ENCODE measurements around the gene PSORS1C2. TPM values are rescaled to one million over a fixed set of nuclear protein-coding genes. Genes with fewer than 3 reads are reported as not detected.

The PSORS1C2 gene
- total and polyA plus RNA-seq, 2 experiments from 2014 or later, result not detected

DNA sequence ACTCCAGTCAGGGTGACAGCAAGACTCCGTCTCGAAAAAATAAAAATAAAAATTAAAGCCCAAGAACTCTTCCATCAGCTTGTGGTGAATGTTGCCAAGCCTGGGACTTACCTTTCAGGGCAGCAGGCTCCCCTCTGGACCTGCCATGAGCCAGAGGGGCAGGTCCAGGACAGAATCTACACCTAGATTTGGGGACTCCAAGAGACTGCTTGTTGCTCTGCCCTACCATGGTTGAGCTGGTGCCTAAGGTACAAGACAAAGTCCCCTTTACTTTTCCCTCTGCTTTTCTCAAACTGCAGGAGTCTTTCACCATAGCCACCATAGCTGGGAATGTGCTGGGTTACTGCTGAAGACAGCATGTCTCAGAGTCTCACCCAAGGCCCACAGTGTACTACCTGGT is 35.7 kb downstream of the PSORS1C2 start:
- DNase-seq, result no peak
- H3K4me1 ChIP-seq (ENCODE audit: insufficient read depth), result no peaks in the 10 kb centered on the region
- H3K27ac ChIP-seq, result no peak overlapping the region
- 82 to 95% methylated on average over 2 of the region's 2 CpGs for WGBS, 2 experiments (ENCODE audit: low coverage in 1 of 2, low lambda C conversion rate in 2 of 2, missing lambda C conversion rate in 2 of 2)
- H2AFZ ChIP-seq, result no peak overlapping the region
- no peak overlapping the region for H3K9ac ChIP-seq
- no peaks in the 10 kb centered on the region for H3K79me2 ChIP-seq (ENCODE audit: insufficient read depth)
- no peaks in the 10 kb centered on the region for H3F3A ChIP-seq (ENCODE audit: insufficient read depth)
- no peak for TF ChIP-seq EZH2 (IDR thresholded peaks at IDR 0.05; ENCODE audit: insufficient read depth, poor library complexity, severe bottlenecking)
- no peak for TF ChIP-seq EZH2phosphoT487 (IDR thresholded peaks at IDR 0.05; ENCODE audit: insufficient read depth, low read depth)
- no peaks in the 10 kb centered on the region for H3K36me3 ChIP-seq (ENCODE audit: low read depth)
- H3K4me3 ChIP-seq, result no peak overlapping the region
- H3K27me3 ChIP-seq (replicated peaks; ENCODE audit: insufficient read depth), result no peaks in the 10 kb centered on the region
- no peaks in the 10 kb centered on the region for H3K9me3 ChIP-seq (ENCODE audit: low read depth)
- H4K20me1 ChIP-seq (ENCODE audit: insufficient read depth), result no peaks in the 10 kb centered on the region
- H3K4me2 ChIP-seq (ENCODE audit: unreplicated experiment), result no peak overlapping the region
- H3K9me2 ChIP-seq (ENCODE audit: insufficient read depth), result no peaks in the 10 kb centered on the region
- in situ Hi-C loops (cut with MboI), result no loop called here

DNA sequence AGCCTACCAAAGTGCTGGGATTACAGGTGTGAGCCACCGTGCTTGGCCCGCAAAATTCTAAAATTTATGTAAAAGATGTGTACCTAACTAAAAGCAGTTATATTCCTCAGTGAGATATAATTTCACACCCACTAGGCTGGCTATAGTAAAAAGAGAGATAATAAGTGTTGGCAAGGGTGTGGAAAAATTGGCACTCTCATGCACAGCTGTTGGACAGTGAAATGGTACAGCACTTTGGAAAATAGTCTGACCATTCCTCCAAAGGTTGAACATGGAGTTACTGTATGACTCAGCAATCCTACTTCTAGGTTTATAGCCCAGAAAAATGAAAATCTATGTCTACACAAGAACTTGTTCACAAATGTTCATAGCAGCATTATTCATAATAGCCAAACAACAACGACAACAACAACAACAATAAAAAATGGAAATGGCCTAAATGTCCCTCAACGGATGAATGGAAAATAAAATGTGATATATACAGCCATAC is 40.4 kb downstream of the PSORS1C2 start:
- no peaks in the 10 kb centered on the region for H3K9me3 ChIP-seq (ENCODE audit: low read depth)
- DNase-seq, result no peak
- in situ Hi-C loops (cut with MboI), result loop anchor here (25.0 kb wide), 1 partner anchor 361 kb away; the partner anchor contains the start of genes FLOT1 and IER3
- H3K4me2 ChIP-seq (ENCODE audit: unreplicated experiment), result no peak overlapping the region
- TF ChIP-seq EZH2 (IDR thresholded peaks at IDR 0.05; ENCODE audit: insufficient read depth, poor library complexity, severe bottlenecking) (no peak), EZH2phosphoT487 (IDR thresholded peaks at IDR 0.05; ENCODE audit: insufficient read depth, low read depth) (no peak)
- no peak overlapping the region for H2AFZ ChIP-seq
- no peak overlapping the region for H3K9ac ChIP-seq
- H3K9me2 ChIP-seq (ENCODE audit: insufficient read depth), result no peaks in the 10 kb centered on the region
- no peak overlapping the region for H3K27ac ChIP-seq
- no peaks in the 10 kb centered on the region for H3K27me3 ChIP-seq (replicated peaks; ENCODE audit: insufficient read depth)
- no peak overlapping the region for H3K4me3 ChIP-seq
- H4K20me1 ChIP-seq (ENCODE audit: insufficient read depth), result no peaks in the 10 kb centered on the region
- H3K36me3 ChIP-seq (ENCODE audit: low read depth), result no peaks in the 10 kb centered on the region
- H3K4me1 ChIP-seq (ENCODE audit: insufficient read depth), result peaks cover 4% of the 10 kb centered on the region; the same call in 1 of the 2 replicates
- H3K79me2 ChIP-seq (ENCODE audit: insufficient read depth), result no peaks in the 10 kb centered on the region
- WGBS, 2 experiments (ENCODE audit: low coverage in 1 of 2, low lambda C conversion rate in 2 of 2, missing lambda C conversion rate in 2 of 2), result 71% methylated on average over 4 of the region's 4 CpGs
- no peaks in the 10 kb centered on the region for H3F3A ChIP-seq (ENCODE audit: insufficient read depth)

DNA sequence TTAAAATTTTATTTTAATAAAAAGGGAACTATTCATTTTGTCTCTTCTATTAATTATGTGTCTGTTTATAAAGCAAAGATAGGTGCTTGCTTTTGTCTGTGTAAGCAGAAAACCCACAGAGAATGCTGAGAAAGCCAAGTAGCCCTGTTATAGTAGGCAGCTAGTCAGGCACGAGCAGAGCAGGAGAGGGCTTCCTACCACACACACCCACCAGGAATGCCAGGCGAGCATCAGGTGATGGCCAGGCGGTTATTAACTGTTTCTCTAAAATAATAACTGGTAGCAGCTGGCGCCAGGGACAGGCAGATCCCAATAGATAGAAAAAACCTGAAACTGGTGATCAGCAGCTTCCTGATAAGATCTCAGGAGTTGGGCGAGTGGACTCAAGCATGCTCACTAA is 42.2 kb downstream of the PSORS1C2 start:
- H3K9me3 ChIP-seq (ENCODE audit: low read depth), result no peaks in the 10 kb centered on the region
- H3K36me3 ChIP-seq (ENCODE audit: low read depth), result no peaks in the 10 kb centered on the region
- no peaks in the 10 kb centered on the region for H3F3A ChIP-seq (ENCODE audit: insufficient read depth)
- H3K9ac ChIP-seq, result no peak overlapping the region
- DNase-seq, result no peak
- no peak overlapping the region for H3K4me2 ChIP-seq (ENCODE audit: unreplicated experiment)
- no peak overlapping the region for H2AFZ ChIP-seq
- peaks cover 4% of the 10 kb centered on the region; the same call in 1 of the 2 replicates for H3K4me1 ChIP-seq (ENCODE audit: insufficient read depth)
- H3K27ac ChIP-seq, result no peak overlapping the region
- 72 to 81% methylated on average over 5 of the region's 5 CpGs for WGBS, 2 experiments (ENCODE audit: low coverage in 1 of 2, low lambda C conversion rate in 2 of 2, missing lambda C conversion rate in 2 of 2)
- no peaks in the 10 kb centered on the region for H3K9me2 ChIP-seq (ENCODE audit: insufficient read depth)
- in situ Hi-C loops (cut with MboI), result loop anchor here (25.0 kb wide), 1 partner anchor 359 kb away; the partner anchor contains the start of genes FLOT1 and IER3
- H4K20me1 ChIP-seq (ENCODE audit: insufficient read depth), result no peaks in the 10 kb centered on the region
- TF ChIP-seq EZH2phosphoT487 (IDR thresholded peaks at IDR 0.05; ENCODE audit: insufficient read depth, low read depth) (no peak), EZH2 (IDR thresholded peaks at IDR 0.05; ENCODE audit: insufficient read depth, poor library complexity, severe bottlenecking) (no peak)
- no peaks in the 10 kb centered on the region for H3K79me2 ChIP-seq (ENCODE audit: insufficient read depth)
- H3K4me3 ChIP-seq, result no peak overlapping the region
- no peaks in the 10 kb centered on the region for H3K27me3 ChIP-seq (replicated peaks; ENCODE audit: insufficient read depth)

DNA sequence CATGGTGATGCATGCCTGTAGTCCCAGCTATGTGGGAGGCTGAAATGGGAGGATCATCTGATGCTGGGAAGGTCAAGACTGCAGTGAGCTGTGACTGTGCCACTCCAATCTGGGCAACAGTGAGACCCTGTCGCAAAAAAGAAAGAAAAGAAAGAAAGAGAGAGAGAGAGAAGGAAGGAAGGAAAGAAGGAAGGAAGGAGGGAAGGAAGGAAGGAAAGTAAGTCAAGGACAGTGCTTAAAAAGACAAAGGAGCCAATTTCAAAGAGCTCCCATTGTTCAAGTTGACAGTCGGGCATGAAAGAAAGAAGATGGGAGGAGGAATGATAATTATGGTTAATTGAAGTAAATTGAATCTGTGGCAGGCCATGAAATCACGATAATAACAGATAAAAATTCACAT is 42.7 kb downstream of the PSORS1C2 start:
- Histone ChIP-seq H4K20me1 (ENCODE audit: insufficient read depth) (no peaks in the 10 kb centered on the region), H2AFZ (no peak overlapping the region), H3K4me3 (no peak overlapping the region), H3K9me2 (ENCODE audit: insufficient read depth) (no peaks in the 10 kb centered on the region), H3K9ac (no peak overlapping the region), H3K27me3 (replicated peaks; ENCODE audit: insufficient read depth) (no peaks in the 10 kb centered on the region), H3K4me2 (ENCODE audit: unreplicated experiment) (no peak overlapping the region), H3K9me3 (ENCODE audit: low read depth) (no peaks in the 10 kb centered on the region), H3K27ac (no peak overlapping the region), H3F3A (ENCODE audit: insufficient read depth) (no peaks in the 10 kb centered on the region), H3K79me2 (ENCODE audit: insufficient read depth) (no peaks in the 10 kb centered on the region), H3K36me3 (ENCODE audit: low read depth) (no peaks in the 10 kb centered on the region), H3K4me1 (ENCODE audit: insufficient read depth) (peaks cover 4% of the 10 kb centered on the region; the same call in 1 of the 2 replicates)
- in situ Hi-C loops (cut with MboI), result loop anchor here (25.0 kb wide), 1 partner anchor 359 kb away; the partner anchor contains the start of genes FLOT1 and IER3
- 86 to 87% methylated on average over 3 of the region's 3 CpGs for WGBS, 2 experiments (ENCODE audit: low coverage in 1 of 2, low lambda C conversion rate in 2 of 2, missing lambda C conversion rate in 2 of 2)
- no peak for TF ChIP-seq EZH2phosphoT487 (IDR thresholded peaks at IDR 0.05; ENCODE audit: insufficient read depth, low read depth)
- no peak for TF ChIP-seq EZH2 (IDR thresholded peaks at IDR 0.05; ENCODE audit: insufficient read depth, poor library complexity, severe bottlenecking)
- no peak for DNase-seq

All from GM23248 (cell line).